GM12873 (cell line): Measurements from ENCODE around the gene LRRK1.

Experiments
- CTCF ChIP-seq: IDR thresholded peaks from 2 replicates; pipeline ENCODE4 v1.5.1; 2012; ENCODE audit warnings: low read depth, mild to moderate bottlenecking, moderate library complexity, low read length, control low read depth; ENCODE audit not compliant: insufficient read depth; ENCODE audit errors: missing control alignments

The LRRK1 gene

GRCh38 chr15:100999369-100999768, 80.2 kb downstream of the LRRK1 start:
- no peak for TF ChIP-seq CTCF

- no peak for TF ChIP-seq CTCF
These were observed 81.1 kb downstream of the LRRK1 start for GRCh38 chr15:101000271-101000681.

GRCh38 chr15:101001056-101001455, 81.9 kb downstream of the LRRK1 start:
- TF ChIP-seq CTCF: no peak

- TF ChIP-seq CTCF: no peak
These were observed 82.6 kb downstream of the LRRK1 start for GRCh38 chr15:101001796-101002195.

GRCh38 chr15:101003081-101003480, 83.9 kb downstream of the LRRK1 start:
- TF ChIP-seq CTCF: no peak

GRCh38 chr15:101003706-101004105, 84.5 kb downstream of the LRRK1 start:
- TF ChIP-seq CTCF: no peak

GRCh38 chr15:101004500-101004899, 85.3 kb downstream of the LRRK1 start:
- TF ChIP-seq CTCF: no peak
